ENCODE data around the gene CASTOR2.

DNA sequence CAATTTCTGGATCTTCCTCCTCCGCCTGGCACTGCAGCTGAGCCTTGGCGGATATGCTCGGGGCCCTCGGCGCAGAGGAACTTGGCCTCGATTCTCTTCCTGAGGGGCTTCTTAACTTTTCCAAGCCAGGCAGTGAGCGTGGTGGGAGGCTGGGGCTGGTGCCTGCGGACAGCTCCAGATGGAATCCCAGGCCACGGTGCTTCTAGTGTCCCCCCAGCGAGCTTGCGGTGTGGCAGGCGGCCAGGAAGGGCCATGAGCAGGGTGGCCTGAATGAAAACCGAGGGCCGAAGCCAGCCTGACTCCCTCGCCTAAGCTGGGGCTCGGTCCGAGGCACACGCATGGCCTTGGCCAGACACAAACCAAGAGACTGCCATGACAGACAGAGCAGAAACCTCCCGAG lies 77.8 kb downstream of the CASTOR2 start:
- TF ChIP-seq, protein P1, sequence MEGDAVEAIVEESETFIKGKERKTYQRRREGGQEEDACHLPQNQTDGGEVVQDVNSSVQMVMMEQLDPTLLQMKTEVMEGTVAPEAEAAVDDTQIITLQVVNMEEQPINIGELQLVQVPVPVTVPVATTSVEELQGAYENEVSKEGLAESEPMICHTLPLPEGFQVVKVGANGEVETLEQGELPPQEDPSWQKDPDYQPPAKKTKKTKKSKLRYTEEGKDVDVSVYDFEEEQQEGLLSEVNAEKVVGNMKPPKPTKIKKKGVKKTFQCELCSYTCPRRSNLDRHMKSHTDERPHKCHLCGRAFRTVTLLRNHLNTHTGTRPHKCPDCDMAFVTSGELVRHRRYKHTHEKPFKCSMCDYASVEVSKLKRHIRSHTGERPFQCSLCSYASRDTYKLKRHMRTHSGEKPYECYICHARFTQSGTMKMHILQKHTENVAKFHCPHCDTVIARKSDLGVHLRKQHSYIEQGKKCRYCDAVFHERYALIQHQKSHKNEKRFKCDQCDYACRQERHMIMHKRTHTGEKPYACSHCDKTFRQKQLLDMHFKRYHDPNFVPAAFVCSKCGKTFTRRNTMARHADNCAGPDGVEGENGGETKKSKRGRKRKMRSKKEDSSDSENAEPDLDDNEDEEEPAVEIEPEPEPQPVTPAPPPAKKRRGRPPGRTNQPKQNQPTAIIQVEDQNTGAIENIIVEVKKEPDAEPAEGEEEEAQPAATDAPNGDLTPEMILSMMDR (conservative IDR thresholded peaks at IDR 0.05 in 1 of 2, IDR thresholded peaks at IDR 0.05 in 1 of 2; ENCODE audit: extremely low read depth in 1 of 2, insufficient read depth in 1 of 2, low read depth in 1 of 2, low read length in 2 of 2) = no peak
- TF ChIP-seq EZH2 (IDR thresholded peaks at IDR 0.05; ENCODE audit: borderline replicate concordance, low read length) = no peak
